DOHH2 (cell line): ENCODE data around the gene TBC1D2B.

ENCODE experiments used
- EZH2phosphoT487 ChIP-seq: fragments of 200-600 bp; sonication (generic); IDR thresholded peaks from 2 replicates; pipeline ENCODE4 v1.6.1; 2017; ENCODE audit warnings: borderline replicate concordance, mild to moderate bottlenecking, antibody characterized with exemption, low read length, moderate library complexity, mixed read lengths
- TF ChIP-seq, protein P1 (sequence below): fragments of 200-600 bp; sonication (generic); IDR thresholded peaks from one replicate; pipeline ENCODE4 v1.5.1; 2014; ENCODE audit warnings: antibody characterized with exemption, mild to moderate bottlenecking, low read depth, low read length; ENCODE audit not compliant: poor library complexity, severe bottlenecking

DNA sequence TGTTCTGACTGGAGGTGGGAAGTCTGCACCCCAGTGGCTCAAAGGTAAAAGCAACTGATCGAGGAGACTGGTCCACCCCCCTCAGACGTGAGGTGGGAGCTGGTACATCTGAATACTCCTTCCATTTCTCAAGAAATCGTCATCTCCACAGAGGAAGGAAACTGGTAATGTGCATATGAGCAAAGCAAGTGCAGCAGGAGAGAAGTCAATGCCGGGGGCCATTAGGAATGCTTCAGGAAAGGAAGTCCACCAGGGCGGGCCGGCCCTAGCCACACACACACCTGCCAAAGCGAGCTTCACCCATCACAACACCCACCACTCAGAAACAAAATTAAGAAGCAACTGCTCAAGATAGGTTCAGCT, 8.5 kb downstream of the TBC1D2B start:
- TF ChIP-seq, protein P1, sequence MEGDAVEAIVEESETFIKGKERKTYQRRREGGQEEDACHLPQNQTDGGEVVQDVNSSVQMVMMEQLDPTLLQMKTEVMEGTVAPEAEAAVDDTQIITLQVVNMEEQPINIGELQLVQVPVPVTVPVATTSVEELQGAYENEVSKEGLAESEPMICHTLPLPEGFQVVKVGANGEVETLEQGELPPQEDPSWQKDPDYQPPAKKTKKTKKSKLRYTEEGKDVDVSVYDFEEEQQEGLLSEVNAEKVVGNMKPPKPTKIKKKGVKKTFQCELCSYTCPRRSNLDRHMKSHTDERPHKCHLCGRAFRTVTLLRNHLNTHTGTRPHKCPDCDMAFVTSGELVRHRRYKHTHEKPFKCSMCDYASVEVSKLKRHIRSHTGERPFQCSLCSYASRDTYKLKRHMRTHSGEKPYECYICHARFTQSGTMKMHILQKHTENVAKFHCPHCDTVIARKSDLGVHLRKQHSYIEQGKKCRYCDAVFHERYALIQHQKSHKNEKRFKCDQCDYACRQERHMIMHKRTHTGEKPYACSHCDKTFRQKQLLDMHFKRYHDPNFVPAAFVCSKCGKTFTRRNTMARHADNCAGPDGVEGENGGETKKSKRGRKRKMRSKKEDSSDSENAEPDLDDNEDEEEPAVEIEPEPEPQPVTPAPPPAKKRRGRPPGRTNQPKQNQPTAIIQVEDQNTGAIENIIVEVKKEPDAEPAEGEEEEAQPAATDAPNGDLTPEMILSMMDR = no peak
- no peak for TF ChIP-seq EZH2phosphoT487
